Neural cell (in vitro differentiated cells): ENCODE measurements around the gene LECT2. TPM values are rescaled to one million over a fixed set of nuclear protein-coding genes. Genes with fewer than 3 reads are reported as not detected.

Source experiments
- H2AFZ ChIP-seq: fragments of 200-600, 300-800 bp; sonication (generic), shearing (Covaris generic); 2 replicates; pipeline ENCODE4 v1.6.0; 2014; ENCODE audit warnings: low read depth, mild to moderate bottlenecking, antibody characterized with exemption, low read length, moderate library complexity
- H3F3A ChIP-seq: fragments of 200-600 bp; shearing (Covaris generic); 2 replicates; pipeline ENCODE4 v1.6.1; 2016; ENCODE audit warnings: mild to moderate bottlenecking, moderate library complexity, mixed read lengths, antibody characterized with exemption, low read length; ENCODE audit not compliant: insufficient read depth, poor library complexity, severe bottlenecking
- H3K27ac ChIP-seq: fragments of 200-600, 300-800 bp; sonication (generic), shearing (Covaris generic); 2 replicates; pipeline ENCODE4 v1.5.1; 2014; ENCODE audit warnings: mild to moderate bottlenecking, low read length, moderate library complexity
- H3K27me3 ChIP-seq: fragments of 300-800, 200-600 bp; sonication (generic), shearing (Covaris generic); 2 replicates; pipeline ENCODE4 v1.6.0; 2014; ENCODE audit warnings: mild to moderate bottlenecking, low read depth, low read length, moderate library complexity; ENCODE audit not compliant: insufficient read depth
- H3K36me3 ChIP-seq: fragments of 300-800, 200-600 bp; sonication (generic), shearing (Covaris generic); 2 replicates; pipeline ENCODE4 v1.5.1; 2014; ENCODE audit warnings: mild to moderate bottlenecking, antibody characterized with exemption, low read length, moderate library complexity; ENCODE audit not compliant: insufficient read depth
- H3K4me2 ChIP-seq: fragments of 300-800, 200-600 bp; sonication (generic), shearing (Covaris generic); 2 replicates; pipeline ENCODE4 v1.6.0; 2014; ENCODE audit warnings: mild to moderate bottlenecking, low read length
- H3K4me3 ChIP-seq: fragments of 300-800, 200-600 bp; sonication (generic), shearing (Covaris generic); 2 replicates; pipeline ENCODE4 v1.5.1; 2014; ENCODE audit warnings: mild to moderate bottlenecking, low read length, moderate library complexity
- H3K79me2 ChIP-seq: fragments of 200-600 bp; shearing (Covaris generic); replicated peaks from 2 replicates; pipeline ENCODE4 v1.6.0; 2014; ENCODE audit warnings: mild to moderate bottlenecking, low read length, moderate library complexity; ENCODE audit not compliant: insufficient read depth
- H3K9ac ChIP-seq: fragments of 300-800, 200-600 bp; sonication (generic), shearing (Covaris generic); 2 replicates; pipeline ENCODE4 v1.6.1; 2016; ENCODE audit warnings: mild to moderate bottlenecking, low read length, mixed read lengths
- H3K9me2 ChIP-seq: fragments of 200-600 bp; shearing (Covaris generic); 2 replicates; pipeline ENCODE4 v1.6.1; 2016; ENCODE audit warnings: mild to moderate bottlenecking, low read length, mixed read lengths; ENCODE audit not compliant: insufficient read depth
- H3K9me3 ChIP-seq: fragments of 200-600, 300-800 bp; sonication (generic), shearing (Covaris generic); 2 replicates; pipeline ENCODE4 v1.6.1; 2016; ENCODE audit warnings: mild to moderate bottlenecking, mixed run types, low read length, moderate library complexity, mixed read lengths
- H4K20me1 ChIP-seq: fragments of 200-600 bp; shearing (Covaris generic); 2 replicates; pipeline ENCODE4 v1.6.1; 2016; ENCODE audit warnings: mild to moderate bottlenecking, mixed run types; ENCODE audit not compliant: insufficient read depth
- EP300 ChIP-seq: fragments of 450-650 bp; conservative IDR thresholded peaks from 2 replicates; pipeline ENCODE4 v1.6.1; 2014; ENCODE audit warnings: antibody characterized with exemption, mild to moderate bottlenecking, moderate library complexity; ENCODE audit not compliant: poor library complexity, severe bottlenecking
- EZH2 ChIP-seq: fragments of 200-600, 300-800 bp; shearing (Covaris generic), sonication (generic); IDR thresholded peaks from 2 replicates; pipeline ENCODE4 v1.6.1; 2014; ENCODE audit warnings: antibody characterized with exemption, low read length, borderline replicate concordance, mild to moderate bottlenecking; ENCODE audit not compliant: insufficient read depth, poor library complexity, severe bottlenecking
- MXI1 ChIP-seq: fragments of 450-650 bp; conservative IDR thresholded peaks from 2 replicates; pipeline ENCODE4 v1.6.1; 2014; ENCODE audit warnings: antibody characterized with exemption, mild to moderate bottlenecking; ENCODE audit not compliant: poor library complexity, severe bottlenecking
- POLR2AphosphoS5 ChIP-seq: IDR thresholded peaks from 2 replicates; pipeline ENCODE4 v1.6.1; 2012
- RAD21 ChIP-seq: fragments of 450-650 bp; conservative IDR thresholded peaks from 2 replicates; pipeline ENCODE4 v1.6.1; 2014; ENCODE audit warnings: antibody characterized with exemption, mild to moderate bottlenecking, moderate library complexity
- SMC3 ChIP-seq: fragments of 450-650 bp; conservative IDR thresholded peaks from 2 replicates; pipeline ENCODE4 v1.6.1; 2014; ENCODE audit warnings: antibody characterized with exemption, mild to moderate bottlenecking, moderate library complexity; ENCODE audit not compliant: poor library complexity
- TAF1 ChIP-seq: IDR thresholded peaks from 2 replicates; pipeline ENCODE4 v1.6.1; 2012; ENCODE audit warnings: low read depth
- polyA plus RNA-seq: library from polyadenylated mRNA; depleted of rRNA; stranded (reverse); fragments of >200 nt; gene quantifications from 2 replicates; pipeline ENCODE4 v1.2.3, GENCODE V29; 2014
- TF ChIP-seq, protein P1 (sequence below): fragments of 450-650 bp; IDR thresholded peaks from 2 replicates; pipeline ENCODE4 v1.5.1; 2014; ENCODE audit warnings: antibody characterized with exemption, mild to moderate bottlenecking, moderate library complexity; ENCODE audit not compliant: poor library complexity, severe bottlenecking
- TF ChIP-seq, protein P2 (sequence below): IDR thresholded peaks from 2 replicates; pipeline ENCODE4 v1.6.1; 2012; ENCODE audit warnings: borderline replicate concordance

The LECT2 gene
- polyA plus RNA-seq, 1 donor from 2014 or later = not detected

DNA sequence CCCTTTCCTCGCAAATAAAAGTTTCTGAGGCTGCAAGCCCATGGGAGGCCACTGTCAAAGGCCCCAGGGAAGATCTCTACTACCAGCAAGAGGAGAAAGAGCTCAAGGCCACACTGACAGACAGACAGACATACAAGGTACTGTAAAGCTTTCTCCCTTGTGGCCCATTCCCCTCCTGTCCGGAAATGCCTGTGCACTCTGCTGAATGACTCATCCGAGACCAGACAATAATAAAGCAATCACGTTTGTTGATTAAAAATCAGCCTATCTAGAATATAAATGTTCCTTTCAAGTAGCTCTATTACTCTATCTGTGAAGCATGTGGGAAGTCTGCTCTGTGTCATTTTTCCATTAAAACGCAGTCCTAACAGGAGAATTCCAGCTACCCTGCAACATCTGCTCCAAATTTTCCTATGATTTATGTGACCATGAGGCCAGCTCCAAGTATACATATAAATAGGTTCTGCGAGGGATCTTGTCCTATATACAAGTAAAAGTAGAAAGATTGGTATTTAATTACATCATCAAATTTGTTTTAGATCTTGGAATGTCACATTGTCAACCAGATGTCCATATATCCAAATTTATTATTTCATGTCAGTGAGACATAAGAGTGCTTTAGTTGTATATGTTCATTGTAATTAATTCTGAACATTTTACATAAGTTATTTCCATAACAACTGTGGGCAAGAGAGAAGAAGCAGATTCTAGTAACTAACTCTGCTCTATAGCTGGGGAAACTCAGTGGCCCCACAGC lies 39.3 kb upstream of the LECT2 start:
- Histone ChIP-seq H3K36me3 (no peaks in the 10 kb centered on the region), H4K20me1 (no peaks in the 10 kb centered on the region), H3F3A (no peaks in the 10 kb centered on the region), H3K9me3 (no peaks in the 10 kb centered on the region), H3K27ac (no peak overlapping the region), H3K4me3 (no peak overlapping the region), H3K79me2 (no peaks in the 10 kb centered on the region), H3K4me2 (no peak overlapping the region), H2AFZ (no peak overlapping the region), H3K9ac (no peak overlapping the region), H3K27me3 (no peaks in the 10 kb centered on the region), H3K9me2 (no peaks in the 10 kb centered on the region)
- TF ChIP-seq EZH2 = no peak
- TF ChIP-seq SMC3 = no peak
- no peak for TF ChIP-seq EP300
- TF ChIP-seq, protein P1, sequence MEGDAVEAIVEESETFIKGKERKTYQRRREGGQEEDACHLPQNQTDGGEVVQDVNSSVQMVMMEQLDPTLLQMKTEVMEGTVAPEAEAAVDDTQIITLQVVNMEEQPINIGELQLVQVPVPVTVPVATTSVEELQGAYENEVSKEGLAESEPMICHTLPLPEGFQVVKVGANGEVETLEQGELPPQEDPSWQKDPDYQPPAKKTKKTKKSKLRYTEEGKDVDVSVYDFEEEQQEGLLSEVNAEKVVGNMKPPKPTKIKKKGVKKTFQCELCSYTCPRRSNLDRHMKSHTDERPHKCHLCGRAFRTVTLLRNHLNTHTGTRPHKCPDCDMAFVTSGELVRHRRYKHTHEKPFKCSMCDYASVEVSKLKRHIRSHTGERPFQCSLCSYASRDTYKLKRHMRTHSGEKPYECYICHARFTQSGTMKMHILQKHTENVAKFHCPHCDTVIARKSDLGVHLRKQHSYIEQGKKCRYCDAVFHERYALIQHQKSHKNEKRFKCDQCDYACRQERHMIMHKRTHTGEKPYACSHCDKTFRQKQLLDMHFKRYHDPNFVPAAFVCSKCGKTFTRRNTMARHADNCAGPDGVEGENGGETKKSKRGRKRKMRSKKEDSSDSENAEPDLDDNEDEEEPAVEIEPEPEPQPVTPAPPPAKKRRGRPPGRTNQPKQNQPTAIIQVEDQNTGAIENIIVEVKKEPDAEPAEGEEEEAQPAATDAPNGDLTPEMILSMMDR = no peak
- TF ChIP-seq, protein P2, sequence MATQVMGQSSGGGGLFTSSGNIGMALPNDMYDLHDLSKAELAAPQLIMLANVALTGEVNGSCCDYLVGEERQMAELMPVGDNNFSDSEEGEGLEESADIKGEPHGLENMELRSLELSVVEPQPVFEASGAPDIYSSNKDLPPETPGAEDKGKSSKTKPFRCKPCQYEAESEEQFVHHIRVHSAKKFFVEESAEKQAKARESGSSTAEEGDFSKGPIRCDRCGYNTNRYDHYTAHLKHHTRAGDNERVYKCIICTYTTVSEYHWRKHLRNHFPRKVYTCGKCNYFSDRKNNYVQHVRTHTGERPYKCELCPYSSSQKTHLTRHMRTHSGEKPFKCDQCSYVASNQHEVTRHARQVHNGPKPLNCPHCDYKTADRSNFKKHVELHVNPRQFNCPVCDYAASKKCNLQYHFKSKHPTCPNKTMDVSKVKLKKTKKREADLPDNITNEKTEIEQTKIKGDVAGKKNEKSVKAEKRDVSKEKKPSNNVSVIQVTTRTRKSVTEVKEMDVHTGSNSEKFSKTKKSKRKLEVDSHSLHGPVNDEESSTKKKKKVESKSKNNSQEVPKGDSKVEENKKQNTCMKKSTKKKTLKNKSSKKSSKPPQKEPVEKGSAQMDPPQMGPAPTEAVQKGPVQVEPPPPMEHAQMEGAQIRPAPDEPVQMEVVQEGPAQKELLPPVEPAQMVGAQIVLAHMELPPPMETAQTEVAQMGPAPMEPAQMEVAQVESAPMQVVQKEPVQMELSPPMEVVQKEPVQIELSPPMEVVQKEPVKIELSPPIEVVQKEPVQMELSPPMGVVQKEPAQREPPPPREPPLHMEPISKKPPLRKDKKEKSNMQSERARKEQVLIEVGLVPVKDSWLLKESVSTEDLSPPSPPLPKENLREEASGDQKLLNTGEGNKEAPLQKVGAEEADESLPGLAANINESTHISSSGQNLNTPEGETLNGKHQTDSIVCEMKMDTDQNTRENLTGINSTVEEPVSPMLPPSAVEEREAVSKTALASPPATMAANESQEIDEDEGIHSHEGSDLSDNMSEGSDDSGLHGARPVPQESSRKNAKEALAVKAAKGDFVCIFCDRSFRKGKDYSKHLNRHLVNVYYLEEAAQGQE = no peak
- TF ChIP-seq MXI1 = no peak
- no peak for TF ChIP-seq TAF1
- no peak for TF ChIP-seq RAD21
- no peak for TF ChIP-seq POLR2AphosphoS5

DNA sequence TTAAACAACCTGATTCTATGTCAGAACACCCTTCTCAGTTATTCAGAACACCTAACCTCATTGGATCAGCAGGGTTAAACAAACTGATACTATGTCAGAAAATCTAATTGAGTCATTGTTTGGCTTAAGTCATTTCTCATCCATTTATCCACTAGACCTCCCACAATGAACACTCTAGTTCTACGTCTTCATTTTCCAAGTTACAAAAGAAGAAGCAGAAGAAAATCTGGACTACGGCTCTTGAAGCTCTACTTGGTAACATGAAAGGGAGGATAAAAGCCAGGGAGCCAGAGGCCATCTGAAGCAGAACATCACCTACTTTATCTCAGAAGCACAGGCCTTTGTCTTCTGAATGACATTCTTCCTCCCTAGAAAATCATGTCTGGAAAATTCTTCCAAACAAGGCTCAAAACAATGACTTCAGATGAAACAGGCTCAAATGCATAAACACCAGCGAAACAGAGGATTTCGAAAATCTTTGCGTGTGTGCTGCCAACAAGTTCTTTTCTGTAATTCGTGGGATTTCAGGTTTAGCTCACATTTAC lies 38.6 kb upstream of the LECT2 start:
- Histone ChIP-seq H3K79me2 (no peaks in the 10 kb centered on the region), H3K9ac (no peak overlapping the region), H3K27ac (no peak overlapping the region), H3F3A (no peaks in the 10 kb centered on the region), H3K27me3 (no peaks in the 10 kb centered on the region), H3K9me3 (no peaks in the 10 kb centered on the region), H3K36me3 (no peaks in the 10 kb centered on the region), H4K20me1 (no peaks in the 10 kb centered on the region), H3K4me3 (no peak overlapping the region), H3K9me2 (no peaks in the 10 kb centered on the region), H3K4me2 (no peak overlapping the region), H2AFZ (no peak overlapping the region)
- no peak for TF ChIP-seq EP300
- TF ChIP-seq POLR2AphosphoS5 = no peak
- TF ChIP-seq EZH2 = no peak
- no peak for TF ChIP-seq MXI1
- TF ChIP-seq, protein P2 = no peak
- TF ChIP-seq TAF1 = no peak
- TF ChIP-seq, protein P1 = no peak
- no peak for TF ChIP-seq SMC3
- no peak for TF ChIP-seq RAD21
